Mammary microvascular endothelial cell (primary cell): ENCODE measurements around the gene B3GNT2. TPM values are rescaled to one million over a fixed set of nuclear protein-coding genes. Genes with fewer than 3 reads are reported as not detected.

Experiments used
- total RNA-seq: library from RNA; depleted of rRNA; stranded (reverse); fragments of >200 nt; gene quantifications from 2 replicates; pipeline ENCODE4 v1.2.3, GENCODE V29; 2015

The B3GNT2 gene, protein sequence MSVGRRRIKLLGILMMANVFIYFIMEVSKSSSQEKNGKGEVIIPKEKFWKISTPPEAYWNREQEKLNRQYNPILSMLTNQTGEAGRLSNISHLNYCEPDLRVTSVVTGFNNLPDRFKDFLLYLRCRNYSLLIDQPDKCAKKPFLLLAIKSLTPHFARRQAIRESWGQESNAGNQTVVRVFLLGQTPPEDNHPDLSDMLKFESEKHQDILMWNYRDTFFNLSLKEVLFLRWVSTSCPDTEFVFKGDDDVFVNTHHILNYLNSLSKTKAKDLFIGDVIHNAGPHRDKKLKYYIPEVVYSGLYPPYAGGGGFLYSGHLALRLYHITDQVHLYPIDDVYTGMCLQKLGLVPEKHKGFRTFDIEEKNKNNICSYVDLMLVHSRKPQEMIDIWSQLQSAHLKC
- 24.0 and 25.6 TPM in 2 replicates for total RNA-seq

DNA sequence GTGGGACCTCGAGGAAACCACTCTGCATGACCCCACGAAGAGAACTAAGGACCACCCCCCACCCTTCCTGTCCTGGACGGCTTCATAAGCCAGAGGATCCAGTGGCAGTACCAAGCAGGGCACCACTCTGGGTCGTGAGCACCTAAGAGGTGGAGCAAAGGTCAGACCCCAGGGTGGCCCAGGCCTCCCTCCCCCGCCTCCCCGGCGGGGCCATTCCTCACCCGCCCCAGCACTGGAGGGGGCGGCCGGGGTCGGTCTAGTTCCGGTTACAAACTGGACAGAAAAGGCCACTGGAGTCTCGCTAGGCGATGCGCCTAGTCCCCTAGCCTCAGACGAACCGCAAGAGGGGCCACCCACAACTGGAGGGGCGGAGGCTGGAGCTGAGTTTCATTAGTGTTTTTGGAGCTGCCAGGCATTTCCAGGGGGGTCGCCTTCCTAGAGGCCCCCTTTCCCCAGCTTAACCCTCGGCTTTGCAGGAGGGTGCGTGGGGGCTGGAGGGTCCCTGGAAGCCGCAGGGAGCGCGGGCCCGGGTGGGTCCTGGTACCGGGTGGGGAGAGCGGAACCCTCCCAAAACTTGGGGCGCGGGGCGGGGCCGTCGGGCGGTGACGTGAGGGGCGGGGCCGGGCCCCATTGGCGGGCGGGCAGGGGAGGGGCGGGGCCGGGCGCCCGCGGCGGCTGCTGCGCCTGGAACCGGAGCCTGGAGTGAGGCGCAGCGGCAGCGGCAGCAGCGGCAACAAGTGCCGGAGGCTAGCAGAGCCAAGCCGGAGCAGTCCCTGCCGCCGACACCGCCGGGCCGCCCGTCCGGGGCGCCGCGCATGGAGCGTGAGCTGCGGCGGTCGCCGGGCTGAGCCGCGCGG is at the start of gene B3GNT2:
B3GNT2 (plus strand) TSS at position 695 of the 857 bp plus-strand sequence. CDS start 26,106 bp downstream, outside the sequence.

